ENCODE results near the gene REEP2.
A peak's percentile ranks its signal among the peaks of the same experiment; 100 is the strongest.

The REEP2 gene

DNA sequence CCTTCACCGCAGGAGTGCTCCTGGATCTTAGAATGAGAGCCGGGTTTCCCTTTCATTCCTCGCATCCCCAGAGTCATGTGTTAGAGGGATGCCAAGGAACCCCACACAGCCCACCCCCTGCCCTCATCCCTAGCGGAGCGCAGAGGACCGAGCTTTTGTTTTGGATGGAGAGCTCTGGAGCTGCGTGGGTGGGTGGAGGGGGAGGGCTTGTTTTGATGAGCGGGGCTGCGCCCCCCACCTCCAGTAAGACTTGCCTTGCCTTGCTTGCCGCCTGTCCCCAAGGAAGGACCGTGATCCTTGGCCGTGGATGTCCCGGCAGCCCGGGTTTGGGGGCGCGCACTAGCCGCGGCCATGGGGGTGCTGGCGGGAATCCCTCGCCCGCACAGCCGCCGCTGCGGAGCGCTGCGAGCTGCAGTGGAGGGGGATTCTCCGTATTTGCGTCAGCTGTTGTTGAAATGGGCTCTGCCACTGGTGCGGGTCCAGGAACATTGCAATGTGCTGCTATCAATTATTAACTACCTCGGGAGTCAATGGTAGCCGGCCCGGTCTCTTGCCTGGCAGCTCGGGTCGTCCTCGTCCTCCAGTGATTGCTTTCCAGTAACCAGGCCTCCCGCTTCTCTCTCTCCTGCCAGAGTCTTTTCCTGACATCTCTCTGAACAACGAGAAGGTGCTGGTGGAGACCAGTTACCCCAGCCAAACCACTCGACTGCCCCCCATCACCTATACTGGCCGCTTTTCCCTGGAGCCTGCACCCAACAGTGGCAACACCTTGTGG is 27.5 kb downstream of the REEP2 start:
- peak in 1 of 3 donors; percentile 14 for DNase-seq
- H3K9me3 ChIP-seq (ENCODE audit: control insufficient read depth, low read length) = no peaks in the 10 kb centered on the region
- H3K27ac ChIP-seq (ENCODE audit: insufficient read depth, low read length, poor library complexity, severe bottlenecking) = peak overlapping the region; percentile 21
- peak overlapping the region; percentile 90 for H3K4me3 ChIP-seq (ENCODE audit: insufficient read depth, low read depth, low read length, poor library complexity, severe bottlenecking)
- H3K4me1 ChIP-seq (ENCODE audit: control insufficient read depth, insufficient read depth, low read length, poor library complexity, severe bottlenecking) = peaks cover 22% of the 10 kb centered on the region
- no peaks in the 10 kb centered on the region for H3K27me3 ChIP-seq (replicated peaks; ENCODE audit: control insufficient read depth, insufficient read depth, low read length, poor library complexity, severe bottlenecking)
- no peaks in the 10 kb centered on the region for H3K36me3 ChIP-seq (ENCODE audit: control insufficient read depth, insufficient read depth, low read length)

DNA sequence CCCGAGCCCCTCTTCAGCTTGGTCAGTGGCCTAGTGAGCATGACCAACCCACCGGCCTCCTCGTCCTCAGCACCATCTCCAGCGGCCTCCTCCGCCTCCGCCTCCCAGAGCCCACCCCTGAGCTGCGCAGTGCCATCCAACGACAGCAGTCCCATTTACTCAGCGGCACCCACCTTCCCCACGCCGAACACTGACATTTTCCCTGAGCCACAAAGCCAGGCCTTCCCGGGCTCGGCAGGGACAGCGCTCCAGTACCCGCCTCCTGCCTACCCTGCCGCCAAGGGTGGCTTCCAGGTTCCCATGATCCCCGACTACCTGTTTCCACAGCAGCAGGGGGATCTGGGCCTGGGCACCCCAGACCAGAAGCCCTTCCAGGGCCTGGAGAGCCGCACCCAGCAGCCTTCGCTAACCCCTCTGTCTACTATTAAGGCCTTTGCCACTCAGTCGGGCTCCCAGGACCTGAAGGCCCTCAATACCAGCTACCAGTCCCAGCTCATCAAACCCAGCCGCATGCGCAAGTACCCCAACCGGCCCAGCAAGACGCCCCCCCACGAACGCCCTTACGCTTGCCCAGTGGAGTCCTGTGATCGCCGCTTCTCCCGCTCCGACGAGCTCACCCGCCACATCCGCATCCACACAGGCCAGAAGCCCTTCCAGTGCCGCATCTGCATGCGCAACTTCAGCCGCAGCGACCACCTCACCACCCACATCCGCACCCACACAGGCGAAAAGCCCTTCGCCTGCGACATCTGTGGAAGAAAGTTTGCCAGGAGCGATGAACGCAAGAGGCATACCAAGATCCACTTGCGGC is 28.2 kb downstream of the REEP2 start:
- Histone ChIP-seq H3K4me3 (ENCODE audit: insufficient read depth, low read depth, low read length, poor library complexity, severe bottlenecking) (peak overlapping the region; percentile 90), H3K27ac (ENCODE audit: insufficient read depth, low read length, poor library complexity, severe bottlenecking) (no peak overlapping the region), H3K27me3 (replicated peaks; ENCODE audit: control insufficient read depth, insufficient read depth, low read length, poor library complexity, severe bottlenecking) (no peaks in the 10 kb centered on the region), H3K9me3 (ENCODE audit: control insufficient read depth, low read length) (no peaks in the 10 kb centered on the region), H3K4me1 (ENCODE audit: control insufficient read depth, insufficient read depth, low read length, poor library complexity, severe bottlenecking) (peaks cover 22% of the 10 kb centered on the region), H3K36me3 (ENCODE audit: control insufficient read depth, insufficient read depth, low read length) (no peaks in the 10 kb centered on the region)
- DNase-seq = peak in 2 of 3 donors; percentile 25 to 40

DNA sequence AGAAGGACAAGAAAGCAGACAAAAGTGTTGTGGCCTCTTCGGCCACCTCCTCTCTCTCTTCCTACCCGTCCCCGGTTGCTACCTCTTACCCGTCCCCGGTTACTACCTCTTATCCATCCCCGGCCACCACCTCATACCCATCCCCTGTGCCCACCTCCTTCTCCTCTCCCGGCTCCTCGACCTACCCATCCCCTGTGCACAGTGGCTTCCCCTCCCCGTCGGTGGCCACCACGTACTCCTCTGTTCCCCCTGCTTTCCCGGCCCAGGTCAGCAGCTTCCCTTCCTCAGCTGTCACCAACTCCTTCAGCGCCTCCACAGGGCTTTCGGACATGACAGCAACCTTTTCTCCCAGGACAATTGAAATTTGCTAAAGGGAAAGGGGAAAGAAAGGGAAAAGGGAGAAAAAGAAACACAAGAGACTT is 28.9 kb downstream of the REEP2 start:
- Histone ChIP-seq H3K27ac (ENCODE audit: insufficient read depth, low read length, poor library complexity, severe bottlenecking) (no peak overlapping the region), H3K4me3 (ENCODE audit: insufficient read depth, low read depth, low read length, poor library complexity, severe bottlenecking) (no peak overlapping the region), H3K27me3 (replicated peaks; ENCODE audit: control insufficient read depth, insufficient read depth, low read length, poor library complexity, severe bottlenecking) (no peaks in the 10 kb centered on the region), H3K9me3 (ENCODE audit: control insufficient read depth, low read length) (no peaks in the 10 kb centered on the region), H3K36me3 (ENCODE audit: control insufficient read depth, insufficient read depth, low read length) (no peaks in the 10 kb centered on the region), H3K4me1 (ENCODE audit: control insufficient read depth, insufficient read depth, low read length, poor library complexity, severe bottlenecking) (peaks cover 22% of the 10 kb centered on the region)
- DNase-seq = peak in 2 of 3 donors; percentile 16 to 24

DNA sequence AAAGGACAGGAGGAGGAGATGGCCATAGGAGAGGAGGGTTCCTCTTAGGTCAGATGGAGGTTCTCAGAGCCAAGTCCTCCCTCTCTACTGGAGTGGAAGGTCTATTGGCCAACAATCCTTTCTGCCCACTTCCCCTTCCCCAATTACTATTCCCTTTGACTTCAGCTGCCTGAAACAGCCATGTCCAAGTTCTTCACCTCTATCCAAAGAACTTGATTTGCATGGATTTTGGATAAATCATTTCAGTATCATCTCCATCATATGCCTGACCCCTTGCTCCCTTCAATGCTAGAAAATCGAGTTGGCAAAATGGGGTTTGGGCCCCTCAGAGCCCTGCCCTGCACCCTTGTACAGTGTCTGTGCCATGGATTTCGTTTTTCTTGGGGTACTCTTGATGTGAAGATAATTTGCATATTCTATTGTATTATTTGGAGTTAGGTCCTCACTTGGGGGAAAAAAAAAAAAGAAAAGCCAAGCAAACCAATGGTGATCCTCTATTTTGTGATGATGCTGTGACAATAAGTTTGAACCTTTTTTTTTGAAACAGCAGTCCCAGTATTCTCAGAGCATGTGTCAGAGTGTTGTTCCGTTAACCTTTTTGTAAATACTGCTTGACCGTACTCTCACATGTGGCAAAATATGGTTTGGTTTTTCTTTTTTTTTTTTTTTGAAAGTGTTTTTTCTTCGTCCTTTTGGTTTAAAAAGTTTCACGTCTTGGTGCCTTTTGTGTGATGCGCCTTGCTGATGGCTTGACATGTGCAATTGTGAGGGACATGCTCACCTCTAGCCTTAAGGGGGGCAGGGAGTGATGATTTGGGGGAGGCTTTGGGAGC is 29.5 kb downstream of the REEP2 start:
- Histone ChIP-seq H3K27me3 (replicated peaks; ENCODE audit: control insufficient read depth, insufficient read depth, low read length, poor library complexity, severe bottlenecking) (no peaks in the 10 kb centered on the region), H3K9me3 (ENCODE audit: control insufficient read depth, low read length) (no peaks in the 10 kb centered on the region), H3K27ac (ENCODE audit: insufficient read depth, low read length, poor library complexity, severe bottlenecking) (no peak overlapping the region), H3K36me3 (ENCODE audit: control insufficient read depth, insufficient read depth, low read length) (no peaks in the 10 kb centered on the region), H3K4me1 (ENCODE audit: control insufficient read depth, insufficient read depth, low read length, poor library complexity, severe bottlenecking) (peaks cover 21% of the 10 kb centered on the region), H3K4me3 (ENCODE audit: insufficient read depth, low read depth, low read length, poor library complexity, severe bottlenecking) (no peak overlapping the region)
- DNase-seq = no peak

DNA sequence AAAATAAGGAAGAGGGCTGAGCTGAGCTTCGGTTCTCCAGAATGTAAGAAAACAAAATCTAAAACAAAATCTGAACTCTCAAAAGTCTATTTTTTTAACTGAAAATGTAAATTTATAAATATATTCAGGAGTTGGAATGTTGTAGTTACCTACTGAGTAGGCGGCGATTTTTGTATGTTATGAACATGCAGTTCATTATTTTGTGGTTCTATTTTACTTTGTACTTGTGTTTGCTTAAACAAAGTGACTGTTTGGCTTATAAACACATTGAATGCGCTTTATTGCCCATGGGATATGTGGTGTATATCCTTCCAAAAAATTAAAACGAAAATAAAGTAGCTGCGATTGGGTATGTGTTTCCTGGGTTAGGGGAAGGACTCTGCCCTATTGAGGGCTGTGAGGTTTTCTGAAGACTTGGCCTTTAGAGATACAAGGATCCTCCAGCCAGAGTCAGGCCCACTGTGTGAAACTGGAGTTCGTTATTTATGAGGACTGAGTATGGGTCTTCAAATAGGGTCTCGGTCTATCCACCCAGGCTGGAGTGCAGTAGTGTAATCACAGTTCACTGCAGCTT is 30.2 kb downstream of the REEP2 start:
- H3K4me3 ChIP-seq (ENCODE audit: insufficient read depth, low read depth, low read length, poor library complexity, severe bottlenecking) = no peak overlapping the region
- H3K4me1 ChIP-seq (ENCODE audit: control insufficient read depth, insufficient read depth, low read length, poor library complexity, severe bottlenecking) = peaks cover 15% of the 10 kb centered on the region
- no peaks in the 10 kb centered on the region for H3K36me3 ChIP-seq (ENCODE audit: control insufficient read depth, insufficient read depth, low read length)
- DNase-seq = no peak
- H3K27ac ChIP-seq (ENCODE audit: insufficient read depth, low read length, poor library complexity, severe bottlenecking) = no peak overlapping the region
- no peaks in the 10 kb centered on the region for H3K27me3 ChIP-seq (replicated peaks; ENCODE audit: control insufficient read depth, insufficient read depth, low read length, poor library complexity, severe bottlenecking)
- no peaks in the 10 kb centered on the region for H3K9me3 ChIP-seq (ENCODE audit: control insufficient read depth, low read length)

DNA sequence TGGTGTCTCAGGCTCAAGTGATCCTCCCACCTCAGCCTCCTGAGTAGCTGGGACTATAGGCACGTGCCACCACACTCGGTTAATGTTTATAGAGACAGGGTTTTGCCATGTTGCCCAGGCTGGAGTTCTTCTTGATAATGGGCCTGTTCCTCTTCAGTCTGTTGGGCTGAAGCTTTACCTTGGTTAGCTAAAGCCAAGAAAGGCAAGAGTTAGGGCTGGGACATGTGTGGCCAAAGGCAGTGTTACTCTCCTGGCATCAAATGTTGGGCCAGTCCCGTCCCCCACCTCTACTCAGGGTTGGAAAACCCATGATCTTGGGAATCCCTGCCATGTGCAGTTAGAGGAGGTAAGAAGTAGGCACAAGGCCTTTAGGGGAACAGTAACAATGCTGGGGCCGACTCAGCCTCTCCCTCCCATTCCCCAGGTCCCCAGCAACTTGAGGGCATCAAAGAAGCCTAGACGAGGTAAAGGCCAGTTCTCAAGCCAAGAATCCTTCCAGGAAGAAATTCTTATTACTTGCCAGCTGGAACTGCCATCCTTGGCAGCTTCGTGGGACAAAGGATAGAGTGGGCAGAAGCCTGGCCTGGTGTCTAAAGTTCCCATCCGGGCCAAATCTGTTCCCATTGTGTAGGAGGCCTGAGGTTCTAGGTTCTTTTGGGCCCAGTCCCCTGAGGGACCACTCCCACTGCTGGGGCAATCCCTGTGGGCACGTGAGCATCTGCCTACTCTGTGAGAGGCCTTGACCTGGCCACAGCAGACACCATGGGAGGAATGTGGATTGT is 30.9 kb downstream of the REEP2 start:
- Histone ChIP-seq H3K4me3 (ENCODE audit: insufficient read depth, low read depth, low read length, poor library complexity, severe bottlenecking) (no peak overlapping the region), H3K4me1 (ENCODE audit: control insufficient read depth, insufficient read depth, low read length, poor library complexity, severe bottlenecking) (peaks cover 15% of the 10 kb centered on the region), H3K27ac (ENCODE audit: insufficient read depth, low read length, poor library complexity, severe bottlenecking) (no peak overlapping the region), H3K36me3 (ENCODE audit: control insufficient read depth, insufficient read depth, low read length) (no peaks in the 10 kb centered on the region), H3K9me3 (ENCODE audit: control insufficient read depth, low read length) (no peaks in the 10 kb centered on the region), H3K27me3 (replicated peaks; ENCODE audit: control insufficient read depth, insufficient read depth, low read length, poor library complexity, severe bottlenecking) (no peaks in the 10 kb centered on the region)
- peak in 1 of 3 donors; percentile 21 for DNase-seq

DNA sequence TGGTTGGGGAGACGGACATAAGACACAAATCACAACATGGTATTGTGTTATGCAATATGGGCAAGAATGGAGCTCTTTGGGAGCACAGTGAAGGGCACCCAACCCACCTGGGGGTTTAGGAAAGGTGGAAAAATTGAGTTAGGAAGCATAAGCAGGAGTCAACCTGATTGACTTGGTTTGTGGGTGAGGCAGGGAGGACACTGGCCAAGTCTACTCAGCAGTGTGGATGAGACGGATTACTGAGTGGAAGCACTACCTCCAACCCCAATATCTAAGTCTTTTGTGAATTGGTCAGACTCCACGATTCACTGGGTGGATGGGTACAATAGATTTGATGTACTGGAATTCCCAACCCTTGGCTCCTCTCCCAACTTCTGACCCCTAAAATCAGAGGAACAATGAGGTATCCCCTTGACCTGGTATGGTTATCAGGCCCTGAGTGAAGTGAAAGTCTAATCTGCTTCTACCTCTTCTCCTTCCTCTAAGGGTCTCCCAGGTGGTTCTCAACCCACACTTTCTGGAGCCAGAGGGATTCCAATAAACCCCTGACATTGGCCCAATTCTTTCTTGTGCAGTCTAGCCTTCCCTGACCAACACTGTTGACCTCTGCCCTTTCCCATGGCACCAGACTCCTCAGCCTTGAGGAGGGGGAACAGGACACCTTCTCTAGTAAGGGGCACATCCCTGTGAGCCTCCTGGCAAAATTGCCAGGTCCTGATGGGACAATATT is 31.6 kb downstream of the REEP2 start:
- no peak for DNase-seq
- no peak overlapping the region for H3K4me3 ChIP-seq (ENCODE audit: insufficient read depth, low read depth, low read length, poor library complexity, severe bottlenecking)
- H3K27me3 ChIP-seq (replicated peaks; ENCODE audit: control insufficient read depth, insufficient read depth, low read length, poor library complexity, severe bottlenecking) = no peaks in the 10 kb centered on the region
- no peaks in the 10 kb centered on the region for H3K36me3 ChIP-seq (ENCODE audit: control insufficient read depth, insufficient read depth, low read length)
- peaks cover 15% of the 10 kb centered on the region for H3K4me1 ChIP-seq (ENCODE audit: control insufficient read depth, insufficient read depth, low read length, poor library complexity, severe bottlenecking)
- no peak overlapping the region for H3K27ac ChIP-seq (ENCODE audit: insufficient read depth, low read length, poor library complexity, severe bottlenecking)
- no peaks in the 10 kb centered on the region for H3K9me3 ChIP-seq (ENCODE audit: control insufficient read depth, low read length)

DNA sequence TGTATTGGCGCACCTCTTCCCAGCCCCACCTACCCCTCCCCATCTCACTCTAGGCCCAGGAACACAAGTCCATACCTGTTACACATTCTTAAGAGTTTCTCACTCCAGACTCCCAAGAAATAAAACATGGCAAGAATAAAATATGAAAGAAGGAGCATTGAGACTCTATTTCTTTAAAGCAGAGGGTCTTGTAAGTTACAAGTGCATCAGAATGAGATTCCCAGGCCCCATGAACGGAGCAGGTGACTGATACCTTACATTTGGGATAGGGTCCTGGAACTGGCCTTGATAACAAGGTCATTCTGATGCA is 32.1 kb downstream of the REEP2 start:
- Histone ChIP-seq H3K4me3 (ENCODE audit: insufficient read depth, low read depth, low read length, poor library complexity, severe bottlenecking) (no peak overlapping the region), H3K9me3 (ENCODE audit: control insufficient read depth, low read length) (no peaks in the 10 kb centered on the region), H3K36me3 (ENCODE audit: control insufficient read depth, insufficient read depth, low read length) (no peaks in the 10 kb centered on the region), H3K4me1 (ENCODE audit: control insufficient read depth, insufficient read depth, low read length, poor library complexity, severe bottlenecking) (peaks cover 14% of the 10 kb centered on the region), H3K27ac (ENCODE audit: insufficient read depth, low read length, poor library complexity, severe bottlenecking) (no peak overlapping the region), H3K27me3 (replicated peaks; ENCODE audit: control insufficient read depth, insufficient read depth, low read length, poor library complexity, severe bottlenecking) (no peaks in the 10 kb centered on the region)
- no peak for DNase-seq

DNA sequence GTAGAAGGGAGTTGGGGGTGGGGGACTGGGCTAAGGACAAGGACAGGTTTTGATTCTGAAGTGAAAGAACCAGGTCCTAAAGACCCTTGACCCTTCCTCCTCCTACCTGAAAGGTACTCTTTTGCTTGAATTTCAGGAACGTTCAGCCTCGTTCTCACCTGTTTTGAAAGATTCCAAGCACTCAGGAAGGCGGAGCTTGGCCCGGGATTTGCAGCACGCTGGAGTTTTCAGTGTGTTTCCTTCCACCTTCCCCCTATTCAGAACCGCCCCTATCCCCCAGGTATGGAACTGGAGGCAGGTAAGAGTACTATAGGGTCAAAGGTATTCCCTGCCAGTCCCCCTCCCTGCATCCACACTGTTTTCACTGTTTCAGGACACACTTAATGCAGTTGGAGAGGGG is 33.5 kb downstream of the REEP2 start:
- Histone ChIP-seq H3K9me3 (ENCODE audit: control insufficient read depth, low read length) (no peaks in the 10 kb centered on the region), H3K27me3 (replicated peaks; ENCODE audit: control insufficient read depth, insufficient read depth, low read length, poor library complexity, severe bottlenecking) (no peaks in the 10 kb centered on the region), H3K36me3 (ENCODE audit: control insufficient read depth, insufficient read depth, low read length) (no peaks in the 10 kb centered on the region), H3K4me1 (ENCODE audit: control insufficient read depth, insufficient read depth, low read length, poor library complexity, severe bottlenecking) (peaks cover 2% of the 10 kb centered on the region), H3K4me3 (ENCODE audit: insufficient read depth, low read depth, low read length, poor library complexity, severe bottlenecking) (no peak overlapping the region), H3K27ac (ENCODE audit: insufficient read depth, low read length, poor library complexity, severe bottlenecking) (no peak overlapping the region)
- no peak for DNase-seq
